ENCODE measurements around the gene R3HDM4. TPM values are rescaled to one million over a fixed set of nuclear protein-coding genes. Genes with fewer than 3 reads are reported as not detected.

R3HDM4 gene
- polyA plus RNA-seq, 2 of the 4 experiments (the other 2 are of a cell fraction): 22.7 to 24.8 TPM

GRCh38 chr19:898663-899062 lies 14.4 kb downstream of the R3HDM4 start:
- ChIA-PET POLR2A (no interaction called here), CTCF (no interaction called here)
- TF ChIP-seq JUN (IDR thresholded peaks at IDR 0.05) (no peak), RFX5 (IDR thresholded peaks at IDR 0.05) (peak; percentile 81), SREBF2 (IDR thresholded peaks at IDR 0.05) (no peak)
- Histone ChIP-seq H3K4me1 (peaks cover 5% of the 10 kb centered on the region; the same call in 1 of the 3 replicates), H3K27ac (no peak overlapping the region), H3K4me2 (no peak overlapping the region), H3K4me3 (no peak overlapping the region), H3K9me3 (no peaks in the 10 kb centered on the region)
- FAIRE-seq (no peak), DNase-seq (ENCODE audit: low read depth in 1 of 2, low spot score in 1 of 2) (no peak), ATAC-seq (no peak)
- WGBS (ENCODE audit: missing lambda C conversion rate): 91% methylated on average over 10 of the region's 20 CpGs

DNA sequence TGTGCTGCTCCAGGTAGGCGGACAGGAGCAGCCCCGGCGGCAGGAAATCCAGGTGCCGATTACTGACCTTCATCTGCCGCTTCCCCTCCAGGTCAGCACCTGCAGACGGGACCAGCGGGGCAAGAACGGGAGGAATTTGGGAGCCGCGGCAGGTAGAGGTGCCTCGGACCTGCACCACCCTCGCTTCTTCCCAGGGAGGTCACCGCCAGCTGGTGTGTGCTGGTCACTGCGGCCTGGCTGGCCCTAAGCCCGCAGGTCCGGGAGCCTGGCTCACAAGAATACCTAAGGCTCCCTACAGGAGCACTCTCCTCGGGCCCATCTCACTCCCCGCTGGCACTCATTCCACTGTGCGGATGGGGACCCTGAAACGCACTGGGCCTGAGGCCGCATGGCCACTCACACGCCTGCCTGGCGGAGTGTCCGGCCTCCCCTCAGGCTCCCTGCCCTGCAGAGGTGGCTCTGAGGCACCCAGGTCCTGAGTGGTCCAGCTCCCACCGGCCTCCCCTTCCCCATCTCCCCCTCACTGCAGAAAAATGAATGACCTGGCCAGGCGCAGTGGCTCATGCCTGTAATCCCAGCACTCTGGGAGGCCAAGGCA lies 15.5 kb downstream of the R3HDM4 start:
- CTCF ChIA-PET: interaction anchor here (0.7 to 1.5 kb wide), 4 partner anchors 8 to 84 kb away, joined by 3 to 4 read pairs (median 4); no protein-coding TSS in a partner anchor
- 92% methylated on average over 14 of the region's 26 CpGs for WGBS (ENCODE audit: missing lambda C conversion rate)
- DNase-seq (ENCODE audit: low read depth in 1 of 2, low spot score in 1 of 2): no peak
- TF ChIP-seq POLR2AphosphoS2 (conservative IDR thresholded peaks at IDR 0.05; ENCODE audit: low read length) (no peak), MYC (IDR thresholded peaks at IDR 0.05; ENCODE audit: borderline replicate concordance, low read length) (no peak), ESRRA (IDR thresholded peaks at IDR 0.05; ENCODE audit: borderline replicate concordance, low read length) (no peak)
- TF ChIP-seq, protein P1, sequence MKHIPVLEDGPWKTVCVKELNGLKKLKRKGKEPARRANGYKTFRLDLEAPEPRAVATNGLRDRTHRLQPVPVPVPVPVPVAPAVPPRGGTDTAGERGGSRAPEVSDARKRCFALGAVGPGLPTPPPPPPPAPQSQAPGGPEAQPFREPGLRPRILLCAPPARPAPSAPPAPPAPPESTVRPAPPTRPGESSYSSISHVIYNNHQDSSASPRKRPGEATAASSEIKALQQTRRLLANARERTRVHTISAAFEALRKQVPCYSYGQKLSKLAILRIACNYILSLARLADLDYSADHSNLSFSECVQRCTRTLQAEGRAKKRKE (CRISPR knock-in tag; IDR thresholded peaks at IDR 0.05; ENCODE audit: low read depth): no peak
- POLR2A ChIA-PET: no interaction called here
- no peaks in the 10 kb centered on the region for H3K9me3 ChIP-seq
- H3K4me2 ChIP-seq: no peak overlapping the region
- peaks cover 5% of the 10 kb centered on the region; the same call in 1 of the 3 replicates for H3K4me1 ChIP-seq
- FAIRE-seq: no peak
- ATAC-seq: peak; percentile 37 to 45; a peak in 4 of 6 replicates
- H3K4me3 ChIP-seq: no peak overlapping the region
- H3K27ac ChIP-seq: no peak overlapping the region

DNA sequence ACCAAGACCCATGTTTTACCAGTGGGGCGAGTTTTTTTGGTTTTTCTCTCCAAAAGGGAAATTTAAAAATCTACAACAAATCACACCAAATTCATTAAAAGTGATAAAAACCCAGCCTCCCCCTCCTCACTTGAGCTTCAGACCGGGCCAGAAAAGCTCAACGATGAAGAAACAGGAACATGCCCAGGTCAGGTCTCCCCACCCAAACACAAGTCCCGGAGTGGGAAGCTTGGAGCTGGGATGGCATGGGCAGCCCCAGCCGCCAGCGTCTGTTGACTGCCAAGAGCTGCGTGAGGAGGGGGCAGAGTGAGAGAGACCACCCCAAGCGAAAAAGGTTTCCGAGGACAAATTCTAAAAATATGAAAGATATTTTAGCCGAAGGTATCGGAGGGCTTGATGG lies 16.0 kb downstream of the R3HDM4 start:
- ATAC-seq (no peak), FAIRE-seq (no peak), DNase-seq (ENCODE audit: low read depth in 1 of 2, low spot score in 1 of 2) (no peak)
- H3K27ac ChIP-seq: no peak overlapping the region
- H3K4me1 ChIP-seq: peaks cover 5% of the 10 kb centered on the region; the same call in 1 of the 3 replicates
- no peaks in the 10 kb centered on the region for H3K9me3 ChIP-seq
- POLR2A ChIA-PET: no interaction called here
- no peak overlapping the region for H3K4me2 ChIP-seq
- H3K4me3 ChIP-seq: no peak overlapping the region
- 96% methylated on average over 11 of the region's 11 CpGs for WGBS (ENCODE audit: missing lambda C conversion rate)
- CTCF ChIA-PET: interaction anchor here (0.7 to 1.5 kb wide), 4 partner anchors 8 to 85 kb away, joined by 3 to 4 read pairs (median 4); no protein-coding TSS in a partner anchor
- TF ChIP-seq POLR2A (IDR thresholded peaks at IDR 0.05; ENCODE audit: low read length) (no peak), EHF (CRISPR knock-in tag; IDR thresholded peaks at IDR 0.05) (no peak), RCOR1 (IDR thresholded peaks at IDR 0.05; ENCODE audit: low read depth, low read length) (no peak), BHLHE40 (IDR thresholded peaks at IDR 0.05; ENCODE audit: low read depth, low read length) (no peak), MAZ (IDR thresholded peaks at IDR 0.05; ENCODE audit: borderline replicate concordance, low read depth, low read length) (no peak), RAD21 (conservative IDR thresholded peaks at IDR 0.05 in 1 of 2, IDR thresholded peaks at IDR 0.05 in 1 of 2) (no peak), NPAS2 (CRISPR knock-in tag; IDR thresholded peaks at IDR 0.05; ENCODE audit: borderline replicate concordance) (no peak), ZNF302 (CRISPR knock-in tag; IDR thresholded peaks at IDR 0.05) (no peak), RARB (CRISPR knock-in tag; IDR thresholded peaks at IDR 0.05) (no peak), RFX5 (IDR thresholded peaks at IDR 0.05) (no peak), JUNB (IDR thresholded peaks at IDR 0.05) (no peak), CHD4 (IDR thresholded peaks at IDR 0.05; ENCODE audit: borderline replicate concordance) (no peak), MYC (IDR thresholded peaks at IDR 0.05; ENCODE audit: borderline replicate concordance, low read length) (no peak), HDAC2 (IDR thresholded peaks at IDR 0.05) (no peak), FOSL2 (IDR thresholded peaks at IDR 0.05) (no peak), FOSL2 (CRISPR knock-in tag; IDR thresholded peaks at IDR 0.05) (no peak), HEYL (CRISPR knock-in tag; IDR thresholded peaks at IDR 0.05) (no peak), CTCF (IDR thresholded peaks at IDR 0.05) (no peak)
- TF ChIP-seq, protein P2, sequence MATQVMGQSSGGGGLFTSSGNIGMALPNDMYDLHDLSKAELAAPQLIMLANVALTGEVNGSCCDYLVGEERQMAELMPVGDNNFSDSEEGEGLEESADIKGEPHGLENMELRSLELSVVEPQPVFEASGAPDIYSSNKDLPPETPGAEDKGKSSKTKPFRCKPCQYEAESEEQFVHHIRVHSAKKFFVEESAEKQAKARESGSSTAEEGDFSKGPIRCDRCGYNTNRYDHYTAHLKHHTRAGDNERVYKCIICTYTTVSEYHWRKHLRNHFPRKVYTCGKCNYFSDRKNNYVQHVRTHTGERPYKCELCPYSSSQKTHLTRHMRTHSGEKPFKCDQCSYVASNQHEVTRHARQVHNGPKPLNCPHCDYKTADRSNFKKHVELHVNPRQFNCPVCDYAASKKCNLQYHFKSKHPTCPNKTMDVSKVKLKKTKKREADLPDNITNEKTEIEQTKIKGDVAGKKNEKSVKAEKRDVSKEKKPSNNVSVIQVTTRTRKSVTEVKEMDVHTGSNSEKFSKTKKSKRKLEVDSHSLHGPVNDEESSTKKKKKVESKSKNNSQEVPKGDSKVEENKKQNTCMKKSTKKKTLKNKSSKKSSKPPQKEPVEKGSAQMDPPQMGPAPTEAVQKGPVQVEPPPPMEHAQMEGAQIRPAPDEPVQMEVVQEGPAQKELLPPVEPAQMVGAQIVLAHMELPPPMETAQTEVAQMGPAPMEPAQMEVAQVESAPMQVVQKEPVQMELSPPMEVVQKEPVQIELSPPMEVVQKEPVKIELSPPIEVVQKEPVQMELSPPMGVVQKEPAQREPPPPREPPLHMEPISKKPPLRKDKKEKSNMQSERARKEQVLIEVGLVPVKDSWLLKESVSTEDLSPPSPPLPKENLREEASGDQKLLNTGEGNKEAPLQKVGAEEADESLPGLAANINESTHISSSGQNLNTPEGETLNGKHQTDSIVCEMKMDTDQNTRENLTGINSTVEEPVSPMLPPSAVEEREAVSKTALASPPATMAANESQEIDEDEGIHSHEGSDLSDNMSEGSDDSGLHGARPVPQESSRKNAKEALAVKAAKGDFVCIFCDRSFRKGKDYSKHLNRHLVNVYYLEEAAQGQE (IDR thresholded peaks at IDR 0.05): no peak
- TF ChIP-seq, protein P3, sequence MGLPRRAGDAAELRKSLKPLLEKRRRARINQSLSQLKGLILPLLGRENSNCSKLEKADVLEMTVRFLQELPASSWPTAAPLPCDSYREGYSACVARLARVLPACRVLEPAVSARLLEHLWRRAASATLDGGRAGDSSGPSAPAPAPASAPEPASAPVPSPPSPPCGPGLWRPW (IDR thresholded peaks at IDR 0.05): no peak

All from A549 (cell line).